Left ventricle myocardium inferior (tissue), 1 donor: ENCODE measurements around the gene ADARB1. TPM values are rescaled to one million over a fixed set of nuclear protein-coding genes. Genes with fewer than 3 reads are reported as not detected.

Experiments used
- DNase-seq: peaks from one replicate; pipeline ENCODE4 v3.0.0-alpha.2; 2020
- H3K27ac ChIP-seq: fragments of 200-600 bp; replicated peaks from 2 replicates; pipeline ENCODE4 v1.8.0; 2021
- H3K27me3 ChIP-seq: fragments of 200-600 bp; 2 replicates; pipeline ENCODE4 v1.8.0; 2021; ENCODE audit warnings: low read depth
- H3K36me3 ChIP-seq: fragments of 200-600 bp; 2 replicates; pipeline ENCODE4 v1.8.0; 2021
- H3K4me1 ChIP-seq: fragments of 200-600 bp; 2 replicates; pipeline ENCODE4 v1.8.0; 2021
- H3K4me3 ChIP-seq: fragments of 200-600 bp; 2 replicates; pipeline ENCODE4 v1.8.0; 2021; ENCODE audit warnings: mild to moderate bottlenecking, moderate library complexity
- H3K9me3 ChIP-seq: fragments of 200-600 bp; replicated peaks from 2 replicates; pipeline ENCODE4 v1.8.0; 2021
- CTCF ChIP-seq: fragments of 200-600 bp; IDR thresholded peaks from 2 replicates; pipeline ENCODE4 v1.8.0; 2021; ENCODE audit warnings: antibody characterized with exemption, mild to moderate bottlenecking, borderline replicate concordance
- intact Hi-C: fragments of 100-400 bp; cut with micrococcal nuclease; formaldehyde crosslinking; loops from one replicate; pipeline ENCODE4 v1.11.0; 2022
- total RNA-seq: library from RNA; stranded (reverse); fragmentation: NEBNext Ultra II Directional; extraction: Animal tissue kit (Norgen Biotek cat#: 25700); gene quantifications from one replicate; pipeline ENCODE4 v1.2.1, GENCODE V29; 2021
- donor health status: DM: no; HTN: yes; CAD: no; lungs with severe emphysema.

ADARB1 gene
- total RNA-seq, 1 donor from 2014 or later: 15.5 TPM

GRCh38 chr21:45122432-45123132 is 48.2 kb downstream of the ADARB1 start:
- Histone ChIP-seq H3K9me3 (no peaks in the 10 kb centered on the region), H3K4me1 (peaks cover 21% of the 10 kb centered on the region), H3K27me3 (no peaks in the 10 kb centered on the region), H3K27ac (no peak overlapping the region), H3K36me3 (peaks cover 2% of the 10 kb centered on the region), H3K4me3 (no peak overlapping the region)
- no peak for DNase-seq
- intact Hi-C loops: no loop called here
- TF ChIP-seq CTCF: no peak

DNA sequence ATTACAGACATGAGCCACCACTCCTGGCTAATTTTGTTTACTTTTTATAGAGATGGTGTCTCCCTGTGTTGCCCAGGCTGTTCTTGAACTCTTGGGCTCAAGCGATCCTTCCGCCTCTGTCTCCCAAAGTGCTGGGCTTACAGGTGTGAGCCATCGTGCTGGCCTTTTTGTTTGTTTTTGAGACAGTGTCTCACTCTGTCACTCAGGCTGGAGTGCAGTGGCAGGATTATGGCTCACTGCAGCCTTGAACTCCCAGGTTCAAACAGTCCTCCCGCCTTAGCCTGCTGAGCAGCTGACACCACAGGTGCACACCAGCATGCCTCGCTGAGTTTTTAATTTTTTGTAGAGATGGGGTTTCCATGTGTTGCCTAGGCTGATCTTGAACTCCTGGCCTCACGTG is 49.1 kb downstream of the ADARB1 start:
- H3K27ac ChIP-seq: no peak overlapping the region
- TF ChIP-seq CTCF: no peak
- peaks cover 28% of the 10 kb centered on the region for H3K4me1 ChIP-seq
- no peak for DNase-seq
- H3K4me3 ChIP-seq: no peak overlapping the region
- peaks cover 2% of the 10 kb centered on the region for H3K36me3 ChIP-seq
- no peaks in the 10 kb centered on the region for H3K9me3 ChIP-seq
- intact Hi-C loops: no loop called here
- H3K27me3 ChIP-seq: no peaks in the 10 kb centered on the region

DNA sequence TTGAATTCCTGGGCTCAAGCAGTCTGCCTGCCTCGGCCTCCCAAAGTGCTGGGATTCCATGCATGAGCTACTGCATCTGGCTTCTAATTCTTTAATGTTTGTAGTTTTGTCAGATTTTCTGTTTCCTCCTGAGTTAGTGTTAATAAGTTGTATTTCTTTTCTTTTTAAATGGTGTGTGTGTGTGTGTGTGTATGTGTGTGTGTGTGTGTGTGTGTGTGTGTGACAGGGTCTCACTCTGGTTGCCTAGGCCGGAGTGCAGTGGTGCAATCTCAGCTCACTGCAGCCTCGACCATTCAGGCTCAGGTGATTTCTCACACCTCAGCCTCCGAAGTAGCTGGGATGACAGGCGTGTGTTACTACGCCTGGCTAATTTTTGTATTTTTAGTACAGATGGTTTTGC is 50.2 kb downstream of the ADARB1 start:
- no peaks in the 10 kb centered on the region for H3K9me3 ChIP-seq
- no peaks in the 10 kb centered on the region for H3K27me3 ChIP-seq
- no peak overlapping the region for H3K27ac ChIP-seq
- DNase-seq: no peak
- peaks cover 2% of the 10 kb centered on the region for H3K36me3 ChIP-seq
- H3K4me3 ChIP-seq: no peak overlapping the region
- intact Hi-C loops: no loop called here
- H3K4me1 ChIP-seq: peaks cover 39% of the 10 kb centered on the region
- no peak for TF ChIP-seq CTCF

- Histone ChIP-seq H3K9me3 (no peaks in the 10 kb centered on the region), H3K4me1 (peaks cover 47% of the 10 kb centered on the region), H3K4me3 (no peak overlapping the region), H3K27me3 (no peaks in the 10 kb centered on the region), H3K36me3 (no peaks in the 10 kb centered on the region), H3K27ac (peak overlapping the region; percentile 24)
- intact Hi-C loops: no loop called here
- no peak for TF ChIP-seq CTCF
- no peak for DNase-seq
These were observed 51.0 kb downstream of the ADARB1 start for GRCh38 chr21:45125357-45125756.

DNA sequence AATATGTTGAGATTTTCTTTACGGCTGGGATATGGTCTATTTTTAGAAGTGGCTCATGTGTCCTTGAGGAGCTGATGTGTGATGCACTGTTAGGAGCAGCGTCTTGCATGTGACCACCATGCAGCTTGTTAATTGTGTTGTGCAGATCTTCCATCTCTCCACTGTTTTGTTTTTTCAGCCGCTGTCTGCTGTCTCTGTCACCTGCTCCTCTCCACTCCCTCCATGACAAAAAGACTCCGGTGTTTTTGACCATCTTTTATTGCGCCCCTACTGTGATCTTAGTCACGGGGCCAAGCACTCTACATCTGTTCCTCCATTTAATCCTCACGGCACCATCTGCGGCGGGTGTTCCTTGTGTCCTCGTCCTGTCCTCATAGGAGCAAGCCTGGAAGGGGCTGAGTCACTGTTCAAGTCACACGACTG is 51.8 kb downstream of the ADARB1 start:
- H3K27ac ChIP-seq: peak overlapping the region; percentile 24
- H3K36me3 ChIP-seq: no peaks in the 10 kb centered on the region
- no peak for DNase-seq
- H3K4me1 ChIP-seq: peaks cover 55% of the 10 kb centered on the region
- no peak for TF ChIP-seq CTCF
- H3K4me3 ChIP-seq: no peak overlapping the region
- H3K27me3 ChIP-seq: no peaks in the 10 kb centered on the region
- H3K9me3 ChIP-seq: no peaks in the 10 kb centered on the region
- intact Hi-C loops: no loop called here
